ENCODE results near the gene CTBP1. TPM values are rescaled to one million over a fixed set of nuclear protein-coding genes. Genes with fewer than 3 reads are reported as not detected.

CTBP1 gene
- polyA plus RNA-seq, 3 donors = 21.3 to 226 (median 42.1) TPM

- no peaks in the 10 kb centered on the region for H3K79me2 ChIP-seq (ENCODE audit: insufficient read depth, low read length)
- H3K36me3 Mint-ChIP-seq = peaks cover 26 to 52% of the 10 kb centered on the region in 2 donors
- WGBS (ENCODE audit: insufficient coverage) = 96% methylated on average over 21 of the region's 22 CpGs
- no peak for TF ChIP-seq CTCF (IDR thresholded peaks at IDR 0.05)
- no peak overlapping the region for H3K4me2 ChIP-seq (replicated peaks; ENCODE audit: extremely low read depth, low read length, poor library complexity, severe bottlenecking)
- peaks cover 41% of the 10 kb centered on the region for H4K20me1 ChIP-seq (ENCODE audit: insufficient read depth, low read length)
- H3K27ac ChIP-seq (ENCODE audit: low read depth in 1 of 2, low read length in 2 of 2) = no peak overlapping the region
- H3K9ac ChIP-seq (ENCODE audit: insufficient read depth, low read length, poor library complexity, severe bottlenecking) = no peak overlapping the region
- H3K36me3 ChIP-seq (replicated peaks in 1 of 2; ENCODE audit: control insufficient read depth in 1 of 2, insufficient read depth in 2 of 2, low read length in 2 of 2) = peaks cover 43 to 59% of the 10 kb centered on the region in 2 donors
- no peaks in the 10 kb centered on the region for H3K4me1 ChIP-seq (ENCODE audit: control insufficient read depth in 1 of 2, insufficient read depth in 2 of 2, low read length in 2 of 2)
- no peak overlapping the region for H3K27ac Mint-ChIP-seq
- no peak overlapping the region for H2AFZ ChIP-seq (ENCODE audit: insufficient read depth, low read depth, low read length, poor library complexity, severe bottlenecking)
- H3K9me3 ChIP-seq (replicated peaks in 1 of 2; ENCODE audit: control insufficient read depth in 1 of 2, insufficient read depth in 1 of 2, low read length in 2 of 2) = no peaks in the 10 kb centered on the region
- H3K27me3 Mint-ChIP-seq (ENCODE audit: low read depth in 3 of 3) = peaks cover 0 to 2% (median 1%) of the 10 kb centered on the region in 3 donors
- no peak overlapping the region for H3K4me3 ChIP-seq (replicated peaks in 1 of 3; ENCODE audit: low read depth in 2 of 3, low read length in 3 of 3)
- no peak for DNase-seq
- intact Hi-C loops (cut with micrococcal nuclease) = loop anchor here in 1 of 2 donors (10.0 kb wide), 1 partner anchor 46 kb away; no protein-coding TSS in a partner anchor
- H3K9me3 Mint-ChIP-seq = peaks cover 0 to 2% (median 0%) of the 10 kb centered on the region in 7 donors
- no peaks in the 10 kb centered on the region for H3K27me3 ChIP-seq (ENCODE audit: control insufficient read depth in 2 of 2, insufficient read depth in 2 of 2, low read length in 2 of 2)
- peaks cover 4% of the 10 kb centered on the region for H3K4me1 Mint-ChIP-seq
- H3K4me3 Mint-ChIP-seq = no peak overlapping the region
Measured at GRCh38 chr4:1210241-1210841, 38.6 kb downstream of the CTBP1 start.

- H3K4me2 ChIP-seq (replicated peaks; ENCODE audit: extremely low read depth, low read length, poor library complexity, severe bottlenecking) = no peak overlapping the region
- no peak overlapping the region for H3K9ac ChIP-seq (ENCODE audit: insufficient read depth, low read length, poor library complexity, severe bottlenecking)
- H3K4me3 ChIP-seq (replicated peaks in 1 of 3; ENCODE audit: low read depth in 2 of 3, low read length in 3 of 3) = no peak overlapping the region
- H2AFZ ChIP-seq (ENCODE audit: insufficient read depth, low read depth, low read length, poor library complexity, severe bottlenecking) = no peak overlapping the region
- H3K27ac Mint-ChIP-seq = no peak overlapping the region
- peaks cover 0 to 2% (median 1%) of the 10 kb centered on the region in 3 donors for H3K27me3 Mint-ChIP-seq (ENCODE audit: low read depth in 3 of 3)
- H3K4me3 Mint-ChIP-seq = no peak overlapping the region
- DNase-seq = no peak
- H3K9me3 ChIP-seq (replicated peaks in 1 of 2; ENCODE audit: control insufficient read depth in 1 of 2, insufficient read depth in 1 of 2, low read length in 2 of 2) = no peaks in the 10 kb centered on the region
- peaks cover 0 to 2% (median 0%) of the 10 kb centered on the region in 7 donors for H3K9me3 Mint-ChIP-seq
- no peaks in the 10 kb centered on the region for H3K27me3 ChIP-seq (ENCODE audit: control insufficient read depth in 2 of 2, insufficient read depth in 2 of 2, low read length in 2 of 2)
- intact Hi-C loops (cut with micrococcal nuclease) = loop anchor here in 1 of 2 donors (10.0 kb wide), 1 partner anchor 45 kb away; no protein-coding TSS in a partner anchor
- H3K27ac ChIP-seq (ENCODE audit: low read depth in 1 of 2, low read length in 2 of 2) = no peak overlapping the region
- 89% methylated on average over 11 of the region's 11 CpGs for WGBS (ENCODE audit: insufficient coverage)
- H3K79me2 ChIP-seq (ENCODE audit: insufficient read depth, low read length) = no peaks in the 10 kb centered on the region
- H3K4me1 ChIP-seq (ENCODE audit: control insufficient read depth in 1 of 2, insufficient read depth in 2 of 2, low read length in 2 of 2) = no peaks in the 10 kb centered on the region
- H3K36me3 ChIP-seq (replicated peaks in 1 of 2; ENCODE audit: control insufficient read depth in 1 of 2, insufficient read depth in 2 of 2, low read length in 2 of 2) = peaks cover 38 to 54% of the 10 kb centered on the region in 2 donors
- H4K20me1 ChIP-seq (ENCODE audit: insufficient read depth, low read length) = peaks cover 36% of the 10 kb centered on the region
- H3K4me1 Mint-ChIP-seq = peaks cover 4% of the 10 kb centered on the region
- H3K36me3 Mint-ChIP-seq = peaks cover 22 to 46% of the 10 kb centered on the region in 2 donors
- TF ChIP-seq CTCF (IDR thresholded peaks at IDR 0.05) = no peak
Measured at GRCh38 chr4:1209821-1210220, 39.1 kb downstream of the CTBP1 start.
